ENCODE data around the gene HMCN2.

Gene HMCN2

DNA sequence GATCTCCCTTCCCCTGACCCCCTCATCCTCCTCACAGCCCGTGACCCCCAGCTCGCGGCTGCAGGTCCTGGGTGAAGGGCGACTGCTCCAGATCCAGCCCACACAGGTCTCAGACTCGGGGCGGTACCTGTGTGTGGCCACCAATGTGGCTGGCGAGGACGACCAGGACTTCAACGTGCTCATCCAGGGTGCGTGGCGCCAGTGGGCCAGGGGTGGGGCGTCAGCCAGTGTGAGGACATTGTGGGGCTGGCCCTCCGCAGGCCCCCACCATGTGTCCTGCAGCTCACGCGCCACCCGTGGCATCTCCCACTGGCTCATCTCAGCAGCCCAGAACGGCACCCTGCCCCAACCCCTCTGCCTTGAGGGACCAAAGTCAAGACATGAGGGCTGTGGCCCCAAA, 112.1 kb downstream of the HMCN2 start:
- DNase-seq: no peak

GRCh38 chr9:130378875-130379648, 113.5 kb downstream of the HMCN2 start:
- no peak for DNase-seq

- DNase-seq: no peak
These were observed 114.0 kb downstream of the HMCN2 start for GRCh38 chr9:130379649-130379970.

DNA sequence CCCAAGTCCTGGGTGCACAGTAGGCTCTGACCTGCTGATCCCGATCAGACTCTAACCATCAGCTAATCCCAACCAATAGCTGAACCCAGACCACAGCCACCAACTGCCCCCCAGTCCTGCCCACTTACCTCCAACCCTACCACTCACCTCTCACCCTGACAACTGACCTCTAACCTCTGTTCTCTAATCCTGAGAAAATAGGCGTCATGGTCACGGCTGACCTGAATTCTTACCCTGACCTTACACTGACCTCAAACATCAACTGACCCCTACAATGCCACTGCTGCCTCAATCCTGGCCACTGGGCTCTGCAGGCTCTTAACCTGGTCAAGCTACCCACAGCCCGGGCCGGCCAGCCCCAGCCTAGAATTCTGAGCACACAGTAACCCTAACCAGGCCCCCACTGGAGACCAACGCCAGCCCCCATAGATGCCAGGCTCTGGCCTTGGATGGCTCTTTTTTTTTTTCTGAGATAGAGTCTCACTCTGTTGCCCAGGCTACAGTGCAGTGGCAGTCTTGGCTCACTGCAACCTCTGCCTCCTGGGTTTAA, 115.4 kb downstream of the HMCN2 start:
- no peak for DNase-seq

DNA sequence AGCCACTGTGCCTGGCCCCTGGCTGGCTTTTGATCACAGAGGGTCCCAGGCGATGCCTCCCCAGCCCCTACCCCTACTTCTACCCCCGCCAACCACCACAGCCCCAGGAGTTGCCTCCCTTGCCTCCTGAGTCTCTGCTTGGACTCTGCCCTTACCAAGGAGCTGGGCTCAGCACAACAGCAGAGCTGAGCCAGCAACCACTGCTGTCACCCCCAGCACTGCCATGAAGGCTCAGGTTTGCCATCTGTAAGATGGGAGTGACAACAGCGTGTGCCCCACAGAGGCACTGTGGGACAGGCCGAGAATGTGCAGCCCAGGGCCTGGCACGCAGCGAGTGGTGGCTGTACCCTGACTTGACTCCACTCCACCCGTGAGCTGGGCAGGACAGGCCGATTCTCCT, 116.1 kb downstream of the HMCN2 start:
- DNase-seq: no peak

- DNase-seq: no peak
These were observed 116.5 kb downstream of the HMCN2 start for GRCh38 chr9:130382096-130382495.

- no peak for DNase-seq
These were observed 117.2 kb downstream of the HMCN2 start for GRCh38 chr9:130382636-130383349.

- no peak for DNase-seq
These were observed 117.8 kb downstream of the HMCN2 start for GRCh38 chr9:130383350-130383715.

DNA sequence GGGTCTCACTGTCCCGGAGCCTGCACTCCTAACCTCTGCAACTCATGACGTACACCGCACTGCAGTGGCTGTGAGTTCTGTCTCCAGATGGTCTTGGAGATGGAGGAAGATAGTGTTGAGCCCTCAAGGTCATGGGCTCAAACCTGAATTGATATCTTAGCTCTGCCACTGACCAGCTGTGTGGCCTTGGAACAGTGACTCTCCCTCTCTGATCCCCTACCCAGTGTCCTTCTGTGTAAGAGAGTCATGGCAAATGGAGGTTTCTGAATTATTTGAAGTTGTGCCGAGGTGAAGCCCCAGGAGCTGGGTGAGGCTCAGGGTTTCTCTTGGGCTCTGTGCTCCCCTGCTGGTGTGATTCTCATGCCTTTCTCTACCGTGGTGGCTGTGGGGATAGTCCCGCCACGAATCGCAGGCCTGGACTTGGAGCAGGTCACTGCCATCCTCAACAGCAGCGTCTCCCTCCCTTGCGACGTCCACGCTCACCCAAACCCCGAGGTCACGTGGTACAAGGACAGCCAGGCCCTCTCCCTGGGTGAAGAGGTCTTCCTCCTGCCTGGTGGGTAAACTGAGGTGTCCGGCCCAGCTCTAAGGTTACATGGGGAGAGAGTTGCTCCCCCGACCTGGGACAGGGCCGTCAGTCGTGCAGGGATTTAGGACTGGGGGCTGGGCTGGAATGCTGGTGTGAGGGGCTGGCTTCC, 118.6 kb downstream of the HMCN2 start:
- DNase-seq: no peak

- DNase-seq: no peak
These were observed 119.7 kb downstream of the HMCN2 start for GRCh38 chr9:130385257-130385656.

- no peak for DNase-seq
These were observed 121.8 kb downstream of the HMCN2 start for GRCh38 chr9:130387398-130387797.

GRCh38 chr9:130387905-130388304, 122.3 kb downstream of the HMCN2 start:
- no peak for DNase-seq

DNA sequence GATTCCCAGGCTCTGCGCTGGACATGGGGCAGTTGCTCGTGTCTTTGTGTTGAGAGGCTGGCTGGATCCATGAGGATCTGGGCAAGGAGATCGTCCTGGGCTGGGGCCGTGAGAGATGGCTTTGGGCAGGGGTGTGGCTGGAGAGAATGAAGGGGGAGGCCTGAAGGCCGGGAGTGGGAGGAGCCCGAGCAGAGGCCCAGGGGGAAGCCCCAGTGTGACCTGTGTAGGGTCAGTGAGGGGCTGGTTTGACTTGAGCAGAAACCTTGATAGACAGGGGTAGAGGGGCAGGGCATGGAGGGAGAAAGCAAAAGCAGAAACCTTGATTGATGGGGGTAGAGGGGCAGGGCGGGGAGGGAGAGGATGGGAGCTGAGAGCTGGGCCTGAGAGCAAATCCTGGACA, 124.8 kb downstream of the HMCN2 start:
- no peak for DNase-seq

DNA sequence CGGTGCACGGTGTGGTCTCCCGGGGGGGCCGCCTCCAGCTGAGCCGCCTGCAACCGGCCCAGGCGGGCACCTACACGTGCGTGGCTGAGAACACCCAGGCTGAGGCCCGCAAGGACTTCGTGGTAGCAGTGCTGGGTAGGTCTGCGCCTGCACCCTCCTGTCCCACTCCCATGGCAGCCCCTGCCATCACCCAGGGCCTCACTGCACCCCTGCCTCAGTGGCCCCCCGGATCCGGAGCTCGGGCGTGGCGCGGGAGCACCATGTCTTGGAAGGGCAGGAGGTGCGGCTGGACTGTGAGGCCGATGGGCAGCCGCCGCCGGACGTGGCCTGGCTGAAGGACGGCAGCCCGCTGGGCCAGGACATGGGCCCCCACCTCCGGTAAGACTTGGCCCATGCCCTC, 125.4 kb downstream of the HMCN2 start:
- no peak for DNase-seq

GRCh38 chr9:130391866-130392265, 126.3 kb downstream of the HMCN2 start:
- DNase-seq: no peak

DNA sequence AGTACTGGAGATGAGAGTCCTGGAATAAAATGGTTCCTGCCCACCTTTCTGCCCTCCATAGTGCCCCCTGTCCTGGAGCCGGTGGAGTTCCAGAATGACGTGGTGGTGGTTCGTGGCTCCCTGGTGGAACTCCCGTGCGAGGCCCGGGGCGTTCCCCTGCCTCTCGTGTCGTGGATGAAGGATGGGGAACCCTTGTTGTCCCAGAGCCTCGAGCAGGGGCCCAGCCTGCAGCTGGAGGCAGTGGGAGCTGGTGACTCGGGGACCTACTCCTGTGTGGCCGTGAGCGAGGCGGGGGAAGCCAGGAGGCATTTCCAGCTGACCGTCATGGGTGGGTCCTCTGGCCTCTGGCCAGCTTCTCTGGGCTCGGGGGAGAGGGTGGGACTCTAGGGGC, 128.1 kb downstream of the HMCN2 start:
- DNase-seq: no peak

DNA sequence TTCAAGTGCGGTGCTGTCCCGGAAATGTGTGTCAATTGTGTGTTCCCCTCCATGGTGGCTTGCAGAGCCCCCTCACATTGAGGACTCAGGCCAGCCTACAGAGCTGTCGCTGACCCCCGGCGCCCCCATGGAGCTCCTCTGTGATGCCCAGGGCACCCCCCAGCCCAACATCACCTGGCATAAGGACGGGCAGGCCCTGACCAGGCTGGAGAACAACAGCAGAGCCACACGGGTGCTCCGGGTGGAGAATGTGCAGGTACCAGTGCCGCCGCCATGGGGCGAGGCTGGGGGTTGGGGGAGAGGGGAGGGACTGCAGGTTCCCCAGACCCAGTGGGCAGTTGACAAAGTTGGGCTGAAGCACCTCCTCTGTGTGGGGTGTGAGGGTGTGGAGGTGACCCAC, 128.8 kb downstream of the HMCN2 start:
- no peak for DNase-seq

GRCh38 chr9:130394814-130395470, 129.4 kb downstream of the HMCN2 start:
- DNase-seq: no peak

GRCh38 chr9:130395810-130396435, 130.4 kb downstream of the HMCN2 start:
- DNase-seq: no peak

DNA sequence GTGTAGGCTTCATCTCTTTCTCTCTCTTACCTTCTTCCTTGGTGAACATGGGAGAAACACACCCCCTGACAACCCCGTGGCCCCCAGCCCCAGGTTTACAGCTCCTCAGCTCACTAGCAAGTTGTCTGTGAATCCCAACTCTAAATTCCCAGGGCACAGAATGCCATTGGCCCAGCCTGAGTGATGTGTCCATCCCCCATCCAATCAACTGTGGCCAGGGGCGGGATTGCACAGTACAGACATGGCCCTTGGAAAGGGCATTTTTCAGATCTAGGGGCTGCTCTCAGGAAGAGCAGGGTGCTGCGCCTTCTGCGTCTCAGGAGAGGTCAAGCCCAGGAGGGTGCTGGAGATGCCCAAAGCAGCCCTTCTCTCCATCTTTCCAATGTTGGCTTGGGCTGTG, 131.0 kb downstream of the HMCN2 start:
- no peak for DNase-seq

DNA sequence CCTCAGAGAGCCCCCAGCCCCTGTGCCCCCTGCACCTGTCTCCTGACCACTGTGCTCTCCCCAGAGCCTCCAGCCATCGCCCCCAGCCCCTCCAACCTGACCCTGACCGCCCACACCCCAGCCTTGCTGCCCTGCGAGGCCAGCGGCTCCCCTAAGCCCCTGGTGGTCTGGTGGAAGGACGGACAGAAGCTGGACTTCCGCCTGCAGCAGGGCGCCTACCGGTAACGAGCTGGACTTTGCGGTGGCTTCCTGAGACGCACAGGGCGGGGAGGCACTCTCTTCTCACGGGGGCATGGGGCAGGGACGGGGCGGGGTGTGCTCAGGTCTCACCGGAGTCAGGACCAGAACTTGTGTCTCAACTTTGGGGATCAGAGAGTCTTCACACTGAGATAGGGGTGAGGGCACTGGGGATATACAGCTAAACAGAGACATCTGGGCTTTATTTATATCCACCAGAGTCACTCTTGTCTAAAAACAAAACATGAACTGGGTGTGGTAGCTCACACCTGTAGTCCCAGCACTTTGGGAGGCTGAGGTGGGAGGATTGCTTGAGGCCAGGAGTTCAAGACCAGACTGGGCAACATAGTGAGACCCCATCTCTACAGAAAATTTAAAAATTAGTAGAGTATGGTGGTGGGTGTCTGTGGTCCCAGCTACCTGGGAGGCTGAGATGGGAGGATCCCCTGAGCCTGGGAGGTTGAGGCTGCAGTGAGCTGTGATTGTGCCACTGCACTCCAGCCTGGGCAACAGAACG, 133.1 kb downstream of the HMCN2 start:
- DNase-seq: no peak

DNA sequence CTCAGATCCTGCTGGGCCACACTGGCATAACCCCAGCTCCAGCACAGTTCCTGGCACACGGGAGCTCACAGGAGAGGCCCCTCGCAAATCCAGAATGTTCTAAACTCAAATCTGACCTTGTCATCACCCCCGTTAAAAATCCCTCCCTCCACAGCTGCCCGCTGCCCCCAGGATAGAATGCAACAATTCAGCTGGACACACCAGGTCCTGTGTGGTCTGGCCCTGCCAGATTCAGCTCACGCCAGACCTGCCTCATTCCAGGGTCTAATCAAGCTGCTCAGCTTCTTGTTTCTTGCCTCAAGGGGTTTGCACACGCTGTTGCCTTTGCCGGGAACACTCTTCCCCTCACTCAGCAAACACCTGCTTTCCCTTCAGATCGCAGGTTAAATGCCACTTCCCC, 134.2 kb downstream of the HMCN2 start:
- no peak for DNase-seq
